HEK293 (cell line): ENCODE measurements around the gene TRPM5.

Experiments
- CTCF ChIP-seq: fragments of 450-650 bp; formaldehyde crosslinking; IDR thresholded peaks from 2 replicates; pipeline ENCODE4 v1.5.1; 2016; ENCODE audit warnings: missing biosample characterization, missing genetic modification characterization
- HOXA7 ChIP-seq: sonication (generic); formaldehyde crosslinking; IDR thresholded peaks from 2 replicates; pipeline ENCODE4 v1.8.1; 2022; ENCODE audit warnings: missing genetic modification reagents, borderline replicate concordance
- SCRT1 ChIP-seq: fragments of 450-650 bp; formaldehyde crosslinking; IDR thresholded peaks from 2 replicates; pipeline ENCODE4 v1.5.1; 2016; ENCODE audit warnings: missing biosample characterization, missing genetic modification characterization, borderline replicate concordance
- SETDB1 ChIP-seq: IDR thresholded peaks from one replicate; pipeline ENCODE4 v1.6.1; 2017; ENCODE audit warnings: mild to moderate bottlenecking, low read length, moderate library complexity, mixed read lengths; ENCODE audit not compliant: insufficient read length
- ZBTB1 ChIP-seq: fragments of 450-650 bp; formaldehyde crosslinking; IDR thresholded peaks from 2 replicates; pipeline ENCODE4 v1.5.1; 2016; ENCODE audit warnings: missing biosample characterization, missing genetic modification characterization
- ZFP3 ChIP-seq: fragments of 450-650 bp; formaldehyde crosslinking; IDR thresholded peaks from 2 replicates; pipeline ENCODE4 v1.5.1; 2016; ENCODE audit warnings: low read depth, missing biosample characterization, missing genetic modification characterization
- ZNF274 ChIP-seq, 2 experiments: fragments of 200-500 bp in 1 of 2; fragments of 450-650 bp in 1 of 2; sonication (Bioruptor generic) in 1 of 2; formaldehyde crosslinking in 1 of 2; IDR thresholded peaks; 2 replicates each; pipeline versions ENCODE4 v1.5.1 to v1.6.1; 2014 to 2016; ENCODE audit warnings: borderline replicate concordance in 1 of 2, inconsistent platforms in 1 of 2, low read length in 1 of 2, missing biosample characterization in 1 of 2, missing genetic modification characterization in 1 of 2
- ZNF324 ChIP-seq: fragments of 450-650 bp; formaldehyde crosslinking; IDR thresholded peaks from 2 replicates; pipeline ENCODE4 v1.5.1; 2016; ENCODE audit warnings: missing biosample characterization, missing genetic modification characterization
- ZNF501 ChIP-seq: fragments of 450-650 bp; formaldehyde crosslinking; IDR thresholded peaks from 2 replicates; pipeline ENCODE4 v1.5.1; 2016; ENCODE audit warnings: missing biosample characterization, missing genetic modification characterization
- ZNF549 ChIP-seq: fragments of 450-650 bp; IDR thresholded peaks from 2 replicates; pipeline ENCODE4 v1.5.1; 2018; ENCODE audit warnings: missing biosample characterization, missing genetic modification characterization, mild to moderate bottlenecking, inconsistent platforms, moderate library complexity
- ZNF639 ChIP-seq: fragments of 450-650 bp; formaldehyde crosslinking; IDR thresholded peaks from 2 replicates; pipeline ENCODE4 v1.5.1; 2016; ENCODE audit warnings: missing biosample characterization, missing genetic modification characterization
- ZNF704 ChIP-seq: fragments of 450-650 bp; formaldehyde crosslinking; IDR thresholded peaks from 2 replicates; pipeline ENCODE4 v1.5.1; 2016; ENCODE audit warnings: missing biosample characterization, missing genetic modification characterization
- ZNF785 ChIP-seq: fragments of 450-650 bp; formaldehyde crosslinking; IDR thresholded peaks from 2 replicates; pipeline ENCODE4 v1.5.1; 2016; ENCODE audit warnings: missing biosample characterization, missing genetic modification characterization

- TF ChIP-seq ZBTB1 (tag by site-specific recombination) (no peak), ZNF324 (tag by site-specific recombination) (no peak), CTCF (tag by site-specific recombination) (no peak), ZFP3 (tag by site-specific recombination) (no peak), ZNF785 (tag by site-specific recombination) (no peak), HOXA7 (CRISPR knock-in tag) (no peak), ZNF704 (tag by site-specific recombination) (no peak), ZNF501 (tag by site-specific recombination) (no peak), ZNF549 (tag by site-specific recombination) (no peak), SCRT1 (tag by site-specific recombination) (no peak), SETDB1 (no peak), ZNF274 (IDR thresholded peaks at IDR 0.05; ENCODE audit: low read length) (no peak), ZNF274 (tag by site-specific recombination; IDR thresholded peaks at IDR 0.05; ENCODE audit: borderline replicate concordance) (no peak), ZNF639 (no peak)
Observed at GRCh38 chr11:2439820-2440219, 4.5 kb downstream of the TRPM5 start.
